OCI-LY7 (cell line): Measurements from ENCODE around the gene ANKS1A.

Experiments
- EZH2phosphoT487 ChIP-seq: fragments of 200-600 bp; sonication (generic); IDR thresholded peaks from 2 replicates; pipeline ENCODE4 v1.6.1; 2018; ENCODE audit warnings: low read depth, borderline replicate concordance, mild to moderate bottlenecking, mixed run types, antibody characterized with exemption, low read length, moderate library complexity, mixed read lengths
- TF ChIP-seq, protein P1 (sequence below): fragments of 200-600 bp; sonication (generic); conservative IDR thresholded peaks from 2 replicates; pipeline ENCODE4 v1.5.1; 2014; ENCODE audit warnings: mild to moderate bottlenecking, antibody characterized with exemption, low read length, moderate library complexity, mixed read lengths

- TF ChIP-seq, protein P1, sequence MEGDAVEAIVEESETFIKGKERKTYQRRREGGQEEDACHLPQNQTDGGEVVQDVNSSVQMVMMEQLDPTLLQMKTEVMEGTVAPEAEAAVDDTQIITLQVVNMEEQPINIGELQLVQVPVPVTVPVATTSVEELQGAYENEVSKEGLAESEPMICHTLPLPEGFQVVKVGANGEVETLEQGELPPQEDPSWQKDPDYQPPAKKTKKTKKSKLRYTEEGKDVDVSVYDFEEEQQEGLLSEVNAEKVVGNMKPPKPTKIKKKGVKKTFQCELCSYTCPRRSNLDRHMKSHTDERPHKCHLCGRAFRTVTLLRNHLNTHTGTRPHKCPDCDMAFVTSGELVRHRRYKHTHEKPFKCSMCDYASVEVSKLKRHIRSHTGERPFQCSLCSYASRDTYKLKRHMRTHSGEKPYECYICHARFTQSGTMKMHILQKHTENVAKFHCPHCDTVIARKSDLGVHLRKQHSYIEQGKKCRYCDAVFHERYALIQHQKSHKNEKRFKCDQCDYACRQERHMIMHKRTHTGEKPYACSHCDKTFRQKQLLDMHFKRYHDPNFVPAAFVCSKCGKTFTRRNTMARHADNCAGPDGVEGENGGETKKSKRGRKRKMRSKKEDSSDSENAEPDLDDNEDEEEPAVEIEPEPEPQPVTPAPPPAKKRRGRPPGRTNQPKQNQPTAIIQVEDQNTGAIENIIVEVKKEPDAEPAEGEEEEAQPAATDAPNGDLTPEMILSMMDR = no peak
- TF ChIP-seq EZH2phosphoT487 = no peak
Observed at GRCh38 chr6:35082046-35082732, 193.1 kb downstream of the ANKS1A start.
